HUES6 (cell line): ENCODE data around the gene ATP8A2.

Experiments used
- H3K27ac ChIP-seq: 2 replicates; pipeline ENCODE4 v1.7.0; 2013; ENCODE audit warnings: low read depth, mild to moderate bottlenecking, low read length, inconsistent platforms
- H3K27me3 ChIP-seq: 2 replicates; pipeline ENCODE4 v1.6.1; 2013; ENCODE audit warnings: low read length; ENCODE audit not compliant: control insufficient read depth, insufficient read depth
- H3K36me3 ChIP-seq: 2 replicates; pipeline ENCODE4 v1.6.1; 2013; ENCODE audit warnings: low read length; ENCODE audit not compliant: control insufficient read depth, insufficient read depth
- H3K4me1 ChIP-seq: 2 replicates; pipeline ENCODE4 v1.6.1; 2013; ENCODE audit warnings: low read length; ENCODE audit not compliant: control insufficient read depth, insufficient read depth
- H3K4me3 ChIP-seq: 2 replicates; pipeline ENCODE4 v1.5.1; 2013; ENCODE audit warnings: low read depth, low read length
- H3K9ac ChIP-seq: one replicate; pipeline ENCODE4 v1.6.1; 2013; ENCODE audit warnings: mild to moderate bottlenecking, low read length
- H3K9me3 ChIP-seq: 2 replicates; pipeline ENCODE4 v1.6.1; 2013; ENCODE audit warnings: low read depth, low read length; ENCODE audit not compliant: control insufficient read depth, insufficient read depth

The ATP8A2 gene

DNA sequence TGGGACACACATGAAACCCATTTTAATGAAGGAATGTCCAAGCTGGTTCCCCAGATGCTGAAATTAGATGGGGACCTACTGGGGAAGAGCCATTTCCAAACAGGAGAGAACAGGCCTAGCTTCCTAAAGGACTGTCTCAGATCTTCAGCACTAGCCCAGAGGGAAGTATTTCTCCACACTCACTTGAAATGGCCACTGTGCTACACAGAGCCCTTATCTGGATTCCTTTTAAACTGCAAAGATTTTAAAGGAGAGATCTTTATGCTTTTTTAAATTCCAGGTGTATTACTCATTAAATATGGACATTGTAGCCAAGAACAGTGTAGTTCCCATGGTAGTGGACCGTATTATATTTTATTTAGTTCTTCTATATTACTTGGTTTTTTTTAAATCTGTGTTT is 424.7 kb downstream of the ATP8A2 start:
- Histone ChIP-seq H3K9ac (no peak overlapping the region), H3K27me3 (no peaks in the 10 kb centered on the region), H3K4me1 (no peaks in the 10 kb centered on the region), H3K4me3 (no peak overlapping the region), H3K9me3 (no peaks in the 10 kb centered on the region), H3K27ac (no peak overlapping the region), H3K36me3 (no peaks in the 10 kb centered on the region)

DNA sequence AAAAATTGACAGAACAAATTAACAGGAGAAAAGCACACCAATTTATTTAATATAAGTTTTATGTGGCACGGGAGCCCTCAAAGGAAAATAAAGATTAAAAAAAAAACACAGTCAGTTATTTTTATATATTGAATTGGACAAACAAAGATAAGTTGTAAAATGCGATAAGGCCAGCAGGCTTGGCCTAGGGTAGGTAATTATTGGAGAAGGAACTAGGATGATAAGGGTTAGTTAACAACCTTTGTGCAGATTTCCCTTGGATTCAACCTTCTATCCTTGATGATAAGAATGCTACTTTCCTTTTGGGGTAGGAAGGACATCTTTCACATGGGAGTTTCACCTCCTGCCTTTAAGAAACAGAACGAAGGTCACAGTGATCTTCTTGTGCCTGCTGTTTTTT is 427.2 kb downstream of the ATP8A2 start:
- Histone ChIP-seq H3K9me3 (no peaks in the 10 kb centered on the region), H3K9ac (no peak overlapping the region), H3K4me3 (no peak overlapping the region), H3K4me1 (no peaks in the 10 kb centered on the region), H3K36me3 (no peaks in the 10 kb centered on the region), H3K27me3 (no peaks in the 10 kb centered on the region), H3K27ac (no peak overlapping the region)

GRCh38 chr13:25800523-25800922 is 428.7 kb downstream of the ATP8A2 start:
- no peak overlapping the region for H3K9ac ChIP-seq
- H3K9me3 ChIP-seq: no peaks in the 10 kb centered on the region
- H3K36me3 ChIP-seq: no peaks in the 10 kb centered on the region
- no peak overlapping the region for H3K4me3 ChIP-seq
- H3K4me1 ChIP-seq: no peaks in the 10 kb centered on the region
- no peaks in the 10 kb centered on the region for H3K27me3 ChIP-seq
- no peak overlapping the region for H3K27ac ChIP-seq

DNA sequence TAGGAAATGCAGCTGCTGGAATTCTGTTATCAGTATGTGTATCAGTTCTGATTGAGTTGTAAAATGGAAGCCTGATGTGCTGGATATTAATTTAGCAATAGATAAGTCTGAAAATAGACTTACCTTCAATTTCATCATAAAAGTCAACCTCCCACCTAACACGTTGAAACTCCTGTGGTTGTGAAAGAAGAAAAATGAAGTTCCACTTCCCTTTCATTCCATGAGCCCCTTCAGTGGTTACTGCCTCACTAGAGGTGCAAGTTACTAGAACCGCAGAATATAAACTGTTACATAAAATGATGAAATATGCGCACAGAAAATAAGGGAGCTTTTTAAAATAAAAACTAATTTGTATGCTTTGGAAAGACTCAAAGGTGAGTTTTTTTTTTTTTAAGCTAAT is 430.8 kb downstream of the ATP8A2 start:
- Histone ChIP-seq H3K36me3 (no peaks in the 10 kb centered on the region), H3K27me3 (no peaks in the 10 kb centered on the region), H3K27ac (no peak overlapping the region), H3K9ac (no peak overlapping the region), H3K9me3 (no peaks in the 10 kb centered on the region), H3K4me1 (no peaks in the 10 kb centered on the region), H3K4me3 (no peak overlapping the region)

DNA sequence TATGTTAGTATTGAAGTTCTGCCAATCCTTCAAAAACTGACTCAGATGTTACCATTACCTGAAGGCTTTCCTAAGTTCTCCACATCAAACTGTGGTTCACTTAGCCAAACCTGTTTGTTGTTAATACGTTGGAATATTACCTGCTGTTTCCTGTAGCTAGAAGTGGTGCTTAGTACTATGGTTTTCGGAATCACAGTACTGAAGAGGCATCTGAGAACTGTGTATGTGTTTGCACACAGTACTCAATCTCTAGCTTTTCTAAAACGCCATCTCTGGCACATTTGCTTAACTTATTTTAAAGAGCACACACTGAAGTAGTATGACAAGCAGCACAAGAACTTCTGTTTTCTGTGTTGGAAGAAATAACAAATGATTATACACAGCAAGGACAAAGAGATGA is 431.9 kb downstream of the ATP8A2 start:
- H3K9ac ChIP-seq: no peak overlapping the region
- no peak overlapping the region for H3K4me3 ChIP-seq
- H3K36me3 ChIP-seq: no peaks in the 10 kb centered on the region
- no peaks in the 10 kb centered on the region for H3K4me1 ChIP-seq
- H3K9me3 ChIP-seq: no peaks in the 10 kb centered on the region
- H3K27ac ChIP-seq: no peak overlapping the region
- no peaks in the 10 kb centered on the region for H3K27me3 ChIP-seq

- Histone ChIP-seq H3K4me3 (no peak overlapping the region), H3K27ac (no peak overlapping the region), H3K9me3 (no peaks in the 10 kb centered on the region), H3K27me3 (no peaks in the 10 kb centered on the region), H3K9ac (no peak overlapping the region), H3K4me1 (no peaks in the 10 kb centered on the region), H3K36me3 (no peaks in the 10 kb centered on the region)
Measured at GRCh38 chr13:25806264-25806974, 434.6 kb downstream of the ATP8A2 start.

DNA sequence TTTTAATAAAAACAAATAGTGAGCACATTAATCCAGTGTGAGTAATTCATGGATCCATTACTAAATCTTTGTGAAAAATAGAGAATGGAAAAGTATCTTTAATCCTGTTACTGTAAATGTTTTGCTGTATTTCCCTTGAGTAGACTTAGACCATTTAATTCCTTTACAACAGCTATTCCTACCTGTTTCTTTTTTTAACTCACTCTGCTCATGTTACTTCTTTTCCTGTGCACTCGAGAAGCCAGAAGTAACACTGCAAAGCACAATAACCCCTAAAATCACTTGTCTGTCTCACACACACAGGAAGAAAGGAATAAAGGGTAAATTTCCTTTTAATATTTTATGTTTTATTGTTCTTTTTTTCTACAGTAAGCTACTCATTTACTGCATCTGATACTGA is 435.8 kb downstream of the ATP8A2 start:
- Histone ChIP-seq H3K9me3 (peaks cover 7% of the 10 kb centered on the region; the same call in 1 of the 2 replicates), H3K4me3 (no peak overlapping the region), H3K9ac (no peak overlapping the region), H3K27me3 (no peaks in the 10 kb centered on the region), H3K4me1 (no peaks in the 10 kb centered on the region), H3K36me3 (no peaks in the 10 kb centered on the region), H3K27ac (no peak overlapping the region)

DNA sequence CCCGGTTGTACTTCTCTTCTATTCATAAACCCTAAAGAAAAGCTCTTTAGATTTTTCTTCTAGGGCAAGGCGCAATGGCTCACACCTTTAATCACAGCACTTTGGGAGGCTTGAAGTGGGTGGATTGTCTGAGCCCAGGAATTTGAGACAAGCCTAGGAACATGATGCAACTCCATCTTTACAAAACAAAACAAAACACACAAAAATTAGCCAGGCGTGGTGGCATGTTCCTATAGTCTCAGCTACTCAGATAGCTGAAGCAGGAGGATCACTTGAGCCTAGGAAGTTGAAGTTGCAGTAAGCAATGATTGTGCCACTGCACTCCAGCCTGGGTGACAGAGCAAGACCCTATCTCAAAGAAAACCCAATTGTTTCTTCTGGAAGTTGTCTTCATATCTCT is 439.7 kb downstream of the ATP8A2 start:
- H3K9me3 ChIP-seq: peaks cover 7% of the 10 kb centered on the region; the same call in 1 of the 2 replicates
- no peaks in the 10 kb centered on the region for H3K36me3 ChIP-seq
- H3K27me3 ChIP-seq: no peaks in the 10 kb centered on the region
- no peak overlapping the region for H3K9ac ChIP-seq
- H3K4me1 ChIP-seq: no peaks in the 10 kb centered on the region
- no peak overlapping the region for H3K27ac ChIP-seq
- no peak overlapping the region for H3K4me3 ChIP-seq

- Histone ChIP-seq H3K27ac (no peak overlapping the region), H3K27me3 (no peaks in the 10 kb centered on the region), H3K36me3 (no peaks in the 10 kb centered on the region), H3K9me3 (peaks cover 7% of the 10 kb centered on the region; the same call in 1 of the 2 replicates), H3K9ac (no peak overlapping the region), H3K4me1 (no peaks in the 10 kb centered on the region), H3K4me3 (no peak overlapping the region)
Measured at GRCh38 chr13:25816239-25816638, 444.5 kb downstream of the ATP8A2 start.

DNA sequence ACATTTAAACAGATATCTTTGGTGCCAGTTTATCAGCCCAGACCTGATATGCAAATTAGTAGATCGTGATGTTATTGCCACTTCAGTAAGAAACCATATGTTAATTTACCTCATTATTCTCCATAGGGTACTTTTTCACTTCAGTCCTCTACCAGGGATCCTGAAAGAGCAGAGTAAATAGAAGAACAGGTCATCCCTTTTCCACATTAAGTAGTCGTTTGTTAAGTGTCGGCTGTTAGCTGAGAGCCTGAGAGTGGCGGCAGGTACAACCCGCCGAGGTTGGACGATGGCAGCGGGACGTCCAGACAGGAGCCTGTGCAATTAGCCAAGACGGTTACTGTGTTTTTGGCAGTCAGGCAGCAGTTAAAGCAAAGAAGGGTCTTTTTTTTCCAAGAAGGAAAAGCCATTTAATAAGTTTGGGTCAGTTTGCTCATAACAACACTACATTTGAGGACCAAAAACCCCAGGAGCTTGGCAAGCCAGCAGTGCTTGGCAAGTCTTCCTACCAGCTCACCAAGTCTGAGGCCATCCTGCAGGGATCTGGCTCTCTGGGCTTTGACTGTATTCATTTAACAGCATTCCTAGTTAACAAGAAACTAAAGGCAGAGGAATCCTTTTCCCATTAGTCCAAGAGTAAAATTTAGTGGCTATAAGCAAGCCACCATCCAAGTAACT is 448.2 kb downstream of the ATP8A2 start:
- no peaks in the 10 kb centered on the region for H3K27me3 ChIP-seq
- H3K9ac ChIP-seq: no peak overlapping the region
- H3K4me1 ChIP-seq: no peaks in the 10 kb centered on the region
- no peak overlapping the region for H3K27ac ChIP-seq
- H3K36me3 ChIP-seq: no peaks in the 10 kb centered on the region
- H3K4me3 ChIP-seq: no peak overlapping the region
- no peaks in the 10 kb centered on the region for H3K9me3 ChIP-seq

GRCh38 chr13:25821776-25822175 is 450.0 kb downstream of the ATP8A2 start:
- no peaks in the 10 kb centered on the region for H3K4me1 ChIP-seq
- no peaks in the 10 kb centered on the region for H3K27me3 ChIP-seq
- H3K4me3 ChIP-seq: no peak overlapping the region
- H3K27ac ChIP-seq: no peak overlapping the region
- no peaks in the 10 kb centered on the region for H3K9me3 ChIP-seq
- no peak overlapping the region for H3K9ac ChIP-seq
- H3K36me3 ChIP-seq: no peaks in the 10 kb centered on the region
